Lower lobe of right lung (tissue), 2 donors: Measurements from ENCODE around the gene SLC28A1. TPM values are rescaled to one million over a fixed set of nuclear protein-coding genes. Genes with fewer than 3 reads are reported as not detected.

Experiments
- ATAC-seq, 2 donors: fragments of 200-7000 bp; cut with Tn5 transposase; one replicate each; pipeline ENCODE4 v1.9.1; 2020 to 2022; ENCODE audit warnings: mild to moderate bottlenecking in 2 of 2, moderate library complexity in 2 of 2
- DNase-seq: peaks from one replicate; pipeline ENCODE4 v3.0.0-alpha.2; 2020
- H3K27ac ChIP-seq: fragments of 200-600 bp; one replicate; pipeline ENCODE4 v1.8.0; 2022
- H3K27me3 ChIP-seq: fragments of 200-600 bp; one replicate; pipeline ENCODE4 v1.8.0; 2022; ENCODE audit warnings: low read depth
- H3K36me3 ChIP-seq: fragments of 200-600 bp; one replicate; pipeline ENCODE4 v1.8.0; 2022; ENCODE audit warnings: mild to moderate bottlenecking
- H3K4me1 ChIP-seq: fragments of 200-600 bp; one replicate; pipeline ENCODE4 v1.8.0; 2022
- H3K4me3 ChIP-seq: fragments of 200-600 bp; one replicate; pipeline ENCODE4 v1.8.0; 2022; ENCODE audit warnings: mild to moderate bottlenecking
- H3K9me3 ChIP-seq: fragments of 200-600 bp; one replicate; pipeline ENCODE4 v1.8.0; 2022
- intact Hi-C: fragments of 100-400 bp; cut with DNase I; formaldehyde crosslinking; loops from one replicate; pipeline ENCODE4 v1.11.0; 2022
- total RNA-seq: library from RNA; stranded (reverse); fragmentation: NEBNext Ultra II Directional; extraction: Animal tissue kit (Norgen Biotek cat#: 25700); gene quantifications from one replicate; pipeline ENCODE4 v1.2.1, GENCODE V29; 2021
- TF ChIP-seq, protein P1 (sequence below): fragments of 200-600 bp; IDR thresholded peaks from one replicate; pipeline ENCODE4 v1.8.0; 2022; ENCODE audit warnings: antibody characterized with exemption, mild to moderate bottlenecking
- donor health status: DM: no; HTN: yes; CAD: no; lungs with severe emphysema.

Gene SLC28A1
- total RNA-seq, 1 donor from 2014 or later, result not detected

DNA sequence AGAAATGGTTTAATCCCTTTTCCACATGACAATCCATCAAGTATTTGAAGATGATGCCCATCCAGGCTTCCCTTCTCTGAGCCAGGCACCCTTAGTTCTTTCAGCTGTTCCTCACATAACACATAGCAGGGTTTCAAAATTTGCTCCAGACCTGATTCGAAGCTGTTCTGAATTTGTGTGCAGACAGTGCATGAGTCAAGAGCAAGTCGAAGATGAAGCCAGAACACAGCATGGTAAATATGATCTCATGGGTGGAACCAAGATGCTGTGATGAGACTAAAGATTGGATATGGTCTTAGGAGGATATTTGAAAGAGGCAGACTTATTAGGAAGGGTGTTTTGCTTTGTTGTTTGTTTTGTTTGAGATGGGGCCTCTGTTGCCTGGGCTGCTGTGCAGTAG, 64.6 kb downstream of the SLC28A1 start:
- ATAC-seq, result no peak

DNA sequence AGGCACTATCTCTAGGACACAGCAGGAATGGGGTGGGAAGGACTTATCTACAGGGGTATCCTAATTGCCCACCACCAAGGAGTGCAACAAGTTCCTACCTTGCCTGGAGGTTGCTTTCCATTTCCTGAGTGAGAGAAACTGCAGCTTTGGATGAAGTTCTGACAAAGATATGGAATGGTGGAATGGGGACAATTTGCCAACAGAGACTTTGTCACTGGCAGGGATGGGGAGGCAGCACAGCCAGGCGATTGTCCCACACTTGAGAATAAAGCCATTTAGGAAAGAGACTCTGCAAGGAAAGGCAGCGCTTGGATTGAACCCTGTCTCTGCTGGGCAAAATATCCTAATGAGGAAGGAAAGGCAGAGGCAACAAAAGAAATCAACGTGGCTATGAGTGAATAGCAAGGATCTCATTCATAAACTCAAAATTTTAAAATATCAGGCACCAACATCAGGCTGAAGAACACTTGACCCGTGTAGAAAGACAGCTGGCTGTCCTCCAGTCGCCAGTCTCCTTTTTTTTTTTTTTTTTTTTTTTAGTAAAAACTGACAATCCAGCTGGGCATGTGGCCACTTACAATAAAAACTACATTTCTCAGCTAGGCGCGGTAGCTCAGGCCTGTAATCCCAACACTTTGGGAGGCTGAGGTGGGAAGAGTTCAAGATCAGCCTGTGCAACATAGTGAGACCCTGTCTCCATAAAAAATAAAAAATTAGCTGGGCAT, 65.5 kb downstream of the SLC28A1 start:
- H3K4me1 ChIP-seq, result peaks cover 1% of the 10 kb centered on the region
- intact Hi-C loops, result loop anchor here (10.0 kb wide), 1 partner anchor 95 kb away; no protein-coding TSS in a partner anchor
- TF ChIP-seq, protein P1, sequence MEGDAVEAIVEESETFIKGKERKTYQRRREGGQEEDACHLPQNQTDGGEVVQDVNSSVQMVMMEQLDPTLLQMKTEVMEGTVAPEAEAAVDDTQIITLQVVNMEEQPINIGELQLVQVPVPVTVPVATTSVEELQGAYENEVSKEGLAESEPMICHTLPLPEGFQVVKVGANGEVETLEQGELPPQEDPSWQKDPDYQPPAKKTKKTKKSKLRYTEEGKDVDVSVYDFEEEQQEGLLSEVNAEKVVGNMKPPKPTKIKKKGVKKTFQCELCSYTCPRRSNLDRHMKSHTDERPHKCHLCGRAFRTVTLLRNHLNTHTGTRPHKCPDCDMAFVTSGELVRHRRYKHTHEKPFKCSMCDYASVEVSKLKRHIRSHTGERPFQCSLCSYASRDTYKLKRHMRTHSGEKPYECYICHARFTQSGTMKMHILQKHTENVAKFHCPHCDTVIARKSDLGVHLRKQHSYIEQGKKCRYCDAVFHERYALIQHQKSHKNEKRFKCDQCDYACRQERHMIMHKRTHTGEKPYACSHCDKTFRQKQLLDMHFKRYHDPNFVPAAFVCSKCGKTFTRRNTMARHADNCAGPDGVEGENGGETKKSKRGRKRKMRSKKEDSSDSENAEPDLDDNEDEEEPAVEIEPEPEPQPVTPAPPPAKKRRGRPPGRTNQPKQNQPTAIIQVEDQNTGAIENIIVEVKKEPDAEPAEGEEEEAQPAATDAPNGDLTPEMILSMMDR, result no peak
- H3K4me3 ChIP-seq, result no peak overlapping the region
- ATAC-seq (no peak), DNase-seq (no peak)
- H3K36me3 ChIP-seq, result no peaks in the 10 kb centered on the region
- H3K27ac ChIP-seq, result no peak overlapping the region
- H3K9me3 ChIP-seq, result no peaks in the 10 kb centered on the region
- H3K27me3 ChIP-seq, result no peaks in the 10 kb centered on the region

More for the DNA sequence above, 64.6 kb downstream of the SLC28A1 start:
- no peak for DNase-seq
- H3K27ac ChIP-seq, result no peak overlapping the region
- H3K36me3 ChIP-seq, result no peaks in the 10 kb centered on the region
- no peaks in the 10 kb centered on the region for H3K27me3 ChIP-seq
- intact Hi-C loops, result no loop called here
- no peak overlapping the region for H3K4me3 ChIP-seq
- no peaks in the 10 kb centered on the region for H3K9me3 ChIP-seq
- no peaks in the 10 kb centered on the region for H3K4me1 ChIP-seq
- TF ChIP-seq, protein P1, result no peak

DNA sequence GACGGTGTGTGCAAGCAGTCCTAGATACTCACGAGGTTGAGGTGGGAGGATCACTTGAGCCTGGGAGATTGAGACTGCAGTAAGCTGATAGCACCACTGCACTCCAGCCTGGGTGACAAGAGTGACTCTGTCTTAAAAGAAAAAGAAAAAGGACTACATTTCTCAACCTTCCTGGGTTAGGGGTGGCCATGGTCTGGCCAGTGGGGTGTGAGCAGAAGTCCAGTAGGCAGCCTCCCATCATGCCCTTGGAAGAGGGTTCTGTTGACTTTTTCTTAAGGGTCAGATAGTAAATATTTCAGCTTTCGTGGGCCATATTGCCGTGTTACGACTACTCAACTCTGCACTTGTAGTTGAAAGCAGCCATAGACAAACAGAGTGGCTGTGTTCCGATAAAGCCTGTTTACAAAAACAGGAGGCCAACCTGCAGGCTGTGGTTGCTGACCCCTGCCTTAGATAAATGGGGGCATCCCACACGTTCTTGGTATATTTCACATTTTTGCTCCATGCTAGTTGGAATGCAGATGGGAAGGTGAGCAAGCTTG, 66.2 kb downstream of the SLC28A1 start:
- ATAC-seq, result no peak
- TF ChIP-seq, protein P1, result no peak
- no peak overlapping the region for H3K27ac ChIP-seq
- no peaks in the 10 kb centered on the region for H3K27me3 ChIP-seq
- H3K36me3 ChIP-seq, result no peaks in the 10 kb centered on the region
- H3K4me3 ChIP-seq, result no peak overlapping the region
- H3K4me1 ChIP-seq, result peaks cover 7% of the 10 kb centered on the region
- no peaks in the 10 kb centered on the region for H3K9me3 ChIP-seq
- intact Hi-C loops, result loop anchor here (10.0 kb wide), 1 partner anchor 94 kb away; no protein-coding TSS in a partner anchor
- no peak for DNase-seq

DNA sequence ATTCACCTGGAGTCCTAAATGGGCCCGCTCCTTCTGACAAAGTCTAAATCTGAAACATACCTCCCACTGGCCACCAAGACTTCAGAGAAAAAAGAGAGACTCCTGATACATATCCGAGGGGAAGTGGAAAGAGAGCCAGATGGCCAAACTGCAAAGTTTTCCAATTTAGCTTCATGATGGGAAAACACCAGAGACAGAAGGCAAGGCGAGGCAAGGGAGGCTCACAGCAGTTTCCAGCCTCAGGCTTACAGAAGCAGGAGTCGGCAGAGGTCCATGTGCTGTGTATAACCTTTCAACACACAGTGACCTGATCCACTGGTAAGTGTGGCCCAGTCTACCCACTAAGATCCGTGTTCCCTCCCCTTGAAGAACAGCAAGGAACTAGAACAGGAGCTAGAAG, 67.3 kb downstream of the SLC28A1 start:
- intact Hi-C loops, result loop anchor here (10.0 kb wide), 1 partner anchor 93 kb away; no protein-coding TSS in a partner anchor
- DNase-seq (no peak), ATAC-seq (no peak)
- no peaks in the 10 kb centered on the region for H3K36me3 ChIP-seq
- TF ChIP-seq, protein P1, result no peak
- no peaks in the 10 kb centered on the region for H3K9me3 ChIP-seq
- no peak overlapping the region for H3K4me3 ChIP-seq
- no peak overlapping the region for H3K27ac ChIP-seq
- peaks cover 12% of the 10 kb centered on the region for H3K4me1 ChIP-seq
- no peaks in the 10 kb centered on the region for H3K27me3 ChIP-seq

DNA sequence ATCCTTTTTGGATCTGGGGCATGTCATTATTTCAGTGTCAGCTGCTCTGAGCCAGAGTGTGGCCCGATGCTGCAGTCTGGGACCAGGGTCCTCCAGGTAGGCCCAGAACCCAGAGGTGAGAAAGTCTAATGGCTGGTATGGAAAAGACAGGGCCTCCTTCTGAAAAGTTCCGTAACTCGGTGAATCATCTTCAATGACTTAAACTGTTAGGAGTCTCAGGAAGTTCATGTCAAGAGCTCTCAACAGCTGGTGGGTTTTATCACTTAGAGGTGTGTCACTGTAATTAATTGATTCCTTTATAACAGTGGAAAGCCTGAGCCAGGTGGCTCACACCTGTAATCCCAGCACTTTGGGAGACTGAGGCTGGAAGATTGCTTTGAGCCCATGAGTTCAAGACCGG, 68.7 kb downstream of the SLC28A1 start:
- Histone ChIP-seq H3K27me3 (no peaks in the 10 kb centered on the region), H3K4me1 (peaks cover 12% of the 10 kb centered on the region), H3K9me3 (no peaks in the 10 kb centered on the region), H3K27ac (no peak overlapping the region), H3K36me3 (no peaks in the 10 kb centered on the region), H3K4me3 (no peak overlapping the region)
- ATAC-seq (no peak), DNase-seq (no peak)
- intact Hi-C loops, result loop anchor here (10.0 kb wide), 1 partner anchor 92 kb away; no protein-coding TSS in a partner anchor
- TF ChIP-seq, protein P1, result no peak
